Measurements from ENCODE around the gene CAPN2.

The CAPN2 gene

DNA sequence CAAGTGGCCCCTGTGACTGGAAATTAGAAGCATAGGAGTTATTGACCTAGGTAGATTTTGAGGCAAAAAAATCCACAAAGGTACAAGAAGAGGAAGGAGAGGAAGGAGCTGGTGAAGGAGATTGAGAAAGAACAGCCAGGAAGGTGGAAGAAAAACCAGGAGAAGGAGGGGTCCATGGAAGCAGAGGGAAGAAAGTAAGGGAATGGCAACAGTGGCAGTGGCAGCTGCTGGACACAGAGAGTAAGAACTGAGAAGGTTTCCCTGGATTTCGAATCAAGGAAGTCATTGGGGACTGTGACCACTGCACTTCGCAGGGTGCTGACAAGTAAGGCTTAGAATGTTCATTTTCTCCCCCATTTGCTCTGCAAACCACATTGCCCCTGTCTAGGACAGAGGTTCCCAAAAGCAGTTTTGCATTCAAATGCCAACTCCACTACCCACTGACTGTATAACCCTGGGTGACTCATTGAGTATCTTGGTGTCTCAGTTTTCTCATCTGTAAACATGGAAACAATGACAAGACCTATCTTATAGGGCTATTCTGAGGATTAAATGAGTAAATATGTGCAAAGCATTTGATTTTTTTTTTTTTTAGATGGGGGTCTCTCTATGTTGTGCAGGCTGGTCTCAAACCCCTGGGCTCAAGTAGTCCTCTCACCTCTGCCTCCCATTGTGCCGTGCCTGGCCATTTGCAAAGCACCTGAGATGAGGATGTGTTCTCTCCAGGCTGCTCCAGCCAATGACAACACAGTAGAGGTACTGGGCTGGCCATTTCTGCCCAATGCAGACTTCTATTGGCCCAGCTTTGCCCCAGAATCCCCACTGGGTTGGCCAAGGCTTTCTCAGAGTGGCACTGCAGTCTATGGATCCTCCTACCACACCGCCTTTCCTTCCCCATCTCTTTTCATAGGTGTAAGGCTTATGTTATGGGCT is 9.3 kb upstream of the CAPN2 start:
- DNase-seq, result no peak

DNA sequence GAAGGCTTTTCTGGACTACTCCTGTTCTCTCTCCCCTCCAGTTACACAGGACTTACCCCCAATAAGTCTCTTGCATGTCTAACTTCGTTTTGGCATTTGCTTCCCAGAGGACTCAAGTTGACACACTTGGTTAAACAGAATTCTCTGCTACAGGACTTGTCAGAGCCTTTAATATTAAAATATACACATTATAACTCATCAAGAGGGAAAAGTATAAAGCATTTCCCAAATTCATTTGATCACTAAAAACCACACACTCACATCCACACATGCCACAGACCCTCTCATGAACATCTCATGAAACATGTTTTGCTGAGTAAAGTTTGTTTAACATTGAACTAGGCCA is 8.7 kb upstream of the CAPN2 start:
- no peak for DNase-seq

DNA sequence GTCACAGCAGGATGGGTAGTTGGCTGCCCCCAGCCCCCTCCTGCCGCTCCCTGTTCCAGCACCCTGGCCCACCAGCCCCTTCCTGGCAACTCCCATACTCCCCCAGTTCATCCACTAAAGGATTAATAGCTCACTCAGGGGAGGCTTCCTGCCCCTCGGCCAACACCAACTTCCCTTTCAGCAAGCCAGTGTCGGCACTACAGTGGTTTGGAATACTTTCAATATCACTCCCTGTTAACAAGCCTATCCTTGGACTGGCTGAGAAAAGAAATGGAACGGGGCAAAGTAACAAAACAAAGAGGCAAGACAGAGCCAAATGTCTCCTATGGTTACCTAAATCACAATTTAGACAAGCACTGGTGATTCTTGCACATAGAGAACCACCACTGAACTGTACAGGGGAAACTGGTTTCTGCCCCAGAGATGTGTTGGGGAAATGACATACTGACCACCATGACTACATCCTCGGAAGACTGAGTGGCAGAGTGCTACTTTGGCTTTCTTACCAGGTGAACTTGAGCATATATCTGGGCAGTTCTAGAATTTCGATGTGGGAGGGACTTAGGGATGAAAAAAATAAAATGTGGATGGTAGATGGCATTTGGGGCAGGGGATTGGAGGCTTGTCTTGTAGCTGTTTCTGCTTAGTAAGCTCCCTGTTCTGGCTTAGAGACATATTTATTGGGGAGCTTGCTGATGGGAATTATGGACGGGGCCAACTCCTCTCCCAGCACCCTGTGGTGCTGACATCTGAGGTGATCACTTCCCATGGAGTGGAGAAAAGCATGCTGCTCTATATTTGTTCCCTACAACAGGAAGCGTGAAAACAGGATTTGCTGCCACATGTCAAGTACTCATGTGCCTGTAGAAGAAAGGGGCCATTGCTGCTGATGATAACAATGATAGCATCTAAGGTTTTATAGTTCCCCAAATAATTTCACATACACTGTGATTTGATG is 7.1 kb upstream of the CAPN2 start:
- no peak for DNase-seq

DNA sequence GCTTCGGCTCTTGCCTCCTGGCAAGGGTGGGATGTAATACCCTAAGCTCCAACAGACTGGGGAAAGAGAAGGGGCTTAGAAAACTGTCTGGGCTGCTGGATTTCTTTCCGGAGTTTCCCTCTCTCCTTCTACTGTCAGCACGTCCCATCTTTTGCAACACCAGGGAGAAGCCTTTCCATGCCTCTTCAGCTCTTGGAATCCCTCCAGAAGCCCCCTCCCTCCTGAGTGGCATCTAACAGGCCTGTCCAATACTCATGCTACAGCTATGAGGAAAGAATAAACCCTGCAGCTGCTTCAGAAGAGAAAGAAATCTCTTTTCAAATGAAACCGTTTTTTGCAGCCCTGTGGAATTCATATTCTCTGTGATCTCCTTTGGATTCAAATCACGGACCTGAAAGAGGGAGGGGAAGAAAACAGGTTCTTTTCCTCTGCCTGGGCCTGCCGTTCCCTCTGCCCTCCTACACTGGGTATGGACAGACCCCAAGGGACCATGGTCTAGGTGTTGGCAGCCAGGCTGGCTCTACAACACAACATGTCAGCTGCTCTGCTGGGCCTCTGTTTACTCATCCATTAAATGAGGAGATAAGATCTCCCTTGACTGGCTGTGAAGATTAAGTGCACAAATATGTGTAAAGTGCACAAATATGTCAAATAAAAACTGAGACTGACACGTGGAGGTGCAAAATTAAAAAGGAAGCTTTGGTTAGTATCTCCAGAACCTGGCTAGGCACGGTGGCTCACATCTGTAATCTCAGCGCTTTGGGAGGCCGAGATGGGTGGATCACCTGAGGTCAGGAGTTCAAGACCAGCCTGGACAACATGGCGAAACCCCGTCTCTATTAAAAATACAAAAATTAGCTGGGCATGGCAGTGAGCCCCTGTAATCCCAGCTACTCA is 6.0 kb upstream of the CAPN2 start:
- DNase-seq, result no peak

DNA sequence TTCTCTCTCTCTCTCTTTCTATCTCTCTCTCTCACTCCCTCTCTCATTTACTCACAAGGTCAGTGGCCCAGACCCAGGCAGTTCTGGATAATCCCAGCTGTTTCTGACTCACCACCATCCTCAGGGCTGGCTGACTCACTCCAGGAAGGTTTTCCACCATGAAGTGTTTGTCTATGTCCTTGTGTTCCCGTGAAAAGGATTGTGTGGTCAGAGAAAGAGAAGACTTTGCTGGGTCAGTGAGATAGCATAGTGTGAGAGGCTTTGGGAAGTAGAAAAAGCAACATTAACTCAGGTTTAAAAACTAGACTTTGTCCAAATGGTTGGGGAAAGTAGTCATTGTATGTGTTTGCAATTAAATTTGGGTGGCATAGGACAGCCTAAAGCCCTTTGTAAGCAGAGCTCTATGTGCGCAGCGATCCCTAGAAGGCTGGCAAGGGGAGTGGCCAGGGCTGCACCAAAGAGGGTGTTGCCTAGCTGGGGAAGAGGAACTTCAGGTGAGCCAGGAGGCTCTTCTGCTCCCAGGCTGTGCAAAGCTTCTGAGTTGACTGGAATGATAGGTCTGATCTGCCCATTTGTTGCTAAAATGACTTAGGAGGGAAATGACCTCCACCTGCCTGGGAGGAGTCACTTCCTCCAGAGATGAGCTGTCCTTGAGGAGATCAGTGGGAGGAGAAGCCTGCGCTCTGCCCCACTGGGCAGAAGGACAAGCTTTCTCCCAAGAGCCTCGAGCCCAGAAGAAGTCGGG is 4.9 kb upstream of the CAPN2 start:
- DNase-seq, result no peak

DNA sequence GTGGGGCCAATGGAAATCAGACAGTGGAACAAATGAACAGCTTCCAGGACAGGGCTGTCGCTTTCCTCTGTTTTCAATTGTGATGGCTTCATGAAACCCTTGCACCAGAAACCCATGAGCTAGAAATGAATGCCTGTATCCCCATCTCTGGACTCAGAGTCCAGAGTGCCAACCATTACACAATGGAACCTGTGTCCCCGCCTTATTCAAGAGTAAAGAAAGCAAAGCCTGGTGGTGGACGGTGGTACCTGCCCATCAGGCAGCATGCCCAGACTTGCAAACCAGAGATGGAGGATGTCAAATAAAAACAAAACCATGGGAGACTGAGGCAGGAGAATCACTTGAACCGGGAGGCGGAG is 4.4 kb upstream of the CAPN2 start:
- no peak for DNase-seq

DNA sequence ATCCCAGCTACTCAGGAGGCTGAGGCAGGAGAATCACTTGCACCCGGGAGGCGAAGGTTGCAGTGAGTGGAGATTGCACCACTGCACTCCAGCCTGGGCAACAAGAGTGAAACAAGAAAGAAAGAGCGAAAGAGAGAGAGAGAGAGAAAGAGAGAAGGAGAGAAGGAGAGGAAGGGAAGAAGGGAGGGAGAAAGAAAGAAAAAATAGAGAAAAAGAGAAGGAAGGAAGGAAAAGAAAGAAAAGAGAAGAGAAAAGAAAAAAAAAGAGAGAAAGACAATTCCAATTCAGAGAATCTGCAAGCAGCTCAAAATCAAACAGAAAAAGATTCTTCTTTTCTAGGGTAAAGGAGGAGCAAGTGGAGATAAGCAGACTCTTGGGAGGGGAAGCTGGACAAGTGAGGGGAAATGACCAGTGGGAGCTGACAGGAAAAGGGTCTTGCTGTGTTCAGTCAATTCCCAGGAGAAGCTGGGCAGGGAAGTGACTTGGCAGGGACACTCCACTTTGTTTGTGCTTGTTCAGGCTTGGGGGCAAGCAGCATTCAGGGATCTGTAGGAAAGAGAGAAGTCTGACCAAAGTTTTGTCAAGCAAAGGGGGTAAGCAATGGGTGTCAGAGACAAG is 3.6 kb upstream of the CAPN2 start:
- no peak for DNase-seq

DNA sequence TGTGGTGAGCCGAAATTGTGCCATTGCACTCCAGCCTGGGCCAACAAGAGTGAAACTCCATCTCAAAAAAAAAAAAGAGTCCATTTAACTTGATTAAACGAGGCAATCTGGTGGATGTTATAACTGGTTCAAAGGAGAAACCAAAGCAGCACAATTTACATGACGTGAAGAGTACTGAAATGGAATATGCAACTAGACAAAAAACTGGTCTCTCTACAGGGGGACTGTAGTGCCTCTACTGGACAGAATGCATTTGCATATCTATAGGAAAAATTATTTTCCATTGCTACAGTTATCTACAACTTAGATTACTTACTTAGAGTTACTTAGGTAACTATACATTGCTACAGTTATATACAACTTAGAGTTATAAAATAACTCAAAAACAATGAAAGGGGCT is 2.7 kb upstream of the CAPN2 start:
- no peak for DNase-seq

DNA sequence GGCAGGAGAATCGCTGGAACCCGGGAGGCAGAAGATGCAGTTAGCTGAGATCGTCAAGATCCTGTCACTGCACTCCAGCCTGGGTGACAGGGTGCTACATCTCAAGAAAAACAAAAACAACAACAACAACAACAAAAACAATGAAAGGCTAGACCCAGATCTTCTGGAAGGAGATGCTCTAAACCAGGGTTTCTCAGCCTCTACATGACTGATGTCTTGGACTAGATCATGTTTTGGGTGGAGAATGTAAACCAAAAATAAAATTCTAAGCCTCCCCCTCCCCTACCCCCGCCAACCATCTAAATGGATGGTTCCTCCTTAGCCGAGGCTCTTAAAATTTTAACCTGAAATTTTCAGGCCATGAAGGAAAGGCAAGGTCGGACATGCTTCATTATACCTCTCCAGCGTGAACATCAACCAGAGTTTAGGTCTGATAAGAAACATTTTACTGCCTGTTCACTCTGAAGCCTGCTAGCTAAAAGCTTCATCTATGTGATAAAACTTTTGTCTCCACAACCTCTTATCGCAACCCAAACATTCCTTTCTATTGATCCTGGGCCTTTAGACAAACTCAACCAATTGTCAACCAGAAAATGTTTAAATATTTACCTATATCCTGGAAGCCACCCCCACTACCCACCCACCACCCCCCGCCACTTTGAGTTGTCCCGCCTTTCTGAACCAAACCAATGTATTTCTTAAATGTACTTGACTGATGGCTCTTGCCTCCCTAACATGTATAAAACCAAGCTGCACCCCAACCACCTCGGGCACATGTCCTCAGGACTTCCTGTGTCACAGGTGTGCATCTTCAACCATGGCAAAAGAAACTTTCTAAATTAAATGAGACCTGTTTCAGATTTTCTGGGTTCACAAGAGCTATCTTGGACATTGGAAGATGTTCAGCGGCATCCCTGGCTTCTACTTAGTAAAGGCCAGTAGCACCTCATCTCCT is 1.9 kb upstream of the CAPN2 start:
- no peak for DNase-seq

DNA sequence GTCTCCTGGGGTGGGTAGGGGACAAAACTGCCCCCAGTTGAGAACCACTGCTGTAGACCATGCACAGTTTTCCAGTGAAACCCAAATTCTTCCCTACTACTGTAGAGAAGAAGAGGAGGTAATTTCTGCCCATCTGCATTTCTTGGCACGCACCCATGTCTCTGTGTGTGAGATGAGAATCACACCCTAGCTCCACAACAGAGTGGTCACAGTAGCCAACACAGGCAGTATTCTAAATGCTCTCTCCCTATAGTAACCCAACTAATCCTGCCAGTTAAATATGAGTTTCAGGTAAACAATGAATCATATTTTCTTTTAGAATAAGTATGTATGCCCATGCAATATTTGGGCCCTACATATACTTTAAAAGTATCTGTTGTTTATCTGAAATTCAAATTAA is 1.2 kb upstream of the CAPN2 start:
- DNase-seq, result no peak

DNA sequence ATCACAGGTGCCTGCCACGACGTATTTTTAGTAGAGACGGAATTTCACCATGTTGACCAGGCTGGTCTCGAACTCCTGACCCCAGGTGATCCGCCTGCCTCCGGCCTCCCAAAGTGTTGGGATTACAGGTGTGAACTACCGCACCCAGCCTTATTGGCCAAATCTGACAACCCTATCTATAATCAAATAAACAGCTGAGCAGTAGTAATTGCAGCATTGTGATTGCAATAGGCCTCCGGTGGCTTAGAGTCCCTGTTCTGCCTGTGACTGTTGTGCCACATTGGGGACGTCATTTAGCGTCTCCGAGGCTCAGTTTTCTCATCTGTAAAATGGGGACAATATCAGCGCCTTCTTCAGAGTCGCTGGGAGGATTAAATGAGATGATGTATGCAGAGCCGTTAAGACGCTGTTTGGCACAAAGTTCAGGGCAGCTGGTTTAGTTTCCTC is 569 bp upstream of the CAPN2 start:
- no peak for DNase-seq

DNA sequence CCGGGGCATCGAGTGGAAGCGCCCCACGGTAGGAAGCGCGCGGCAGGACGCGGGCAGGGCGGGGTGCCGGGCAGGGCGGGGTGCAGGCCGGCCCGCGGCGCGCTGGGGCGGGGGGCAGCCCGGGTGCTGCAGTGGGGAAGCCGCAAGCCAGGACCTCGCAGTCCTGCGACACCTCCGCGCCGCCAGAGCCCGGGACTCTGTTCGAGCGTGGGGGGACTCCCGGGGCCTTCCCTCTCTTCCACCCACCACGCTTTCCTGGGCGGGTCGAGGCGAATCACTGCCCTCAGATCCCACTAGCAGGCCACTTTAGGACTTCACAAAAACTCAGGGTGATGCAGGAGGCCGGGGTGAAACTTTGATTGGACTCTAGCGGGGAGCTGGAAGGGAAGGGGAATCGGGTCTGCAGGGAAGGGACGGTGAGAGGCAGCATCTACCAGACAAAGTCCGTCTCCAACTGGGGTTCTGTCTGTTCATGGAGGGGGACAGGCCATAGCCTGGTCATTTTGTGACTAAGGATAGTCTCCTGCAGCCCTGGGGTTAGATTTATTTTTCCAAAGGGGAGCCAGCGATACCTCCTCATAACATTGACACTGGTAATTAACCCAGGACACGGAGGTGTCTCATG is 623 bp downstream of the CAPN2 start:
- peak; percentile 58 for DNase-seq

DNA sequence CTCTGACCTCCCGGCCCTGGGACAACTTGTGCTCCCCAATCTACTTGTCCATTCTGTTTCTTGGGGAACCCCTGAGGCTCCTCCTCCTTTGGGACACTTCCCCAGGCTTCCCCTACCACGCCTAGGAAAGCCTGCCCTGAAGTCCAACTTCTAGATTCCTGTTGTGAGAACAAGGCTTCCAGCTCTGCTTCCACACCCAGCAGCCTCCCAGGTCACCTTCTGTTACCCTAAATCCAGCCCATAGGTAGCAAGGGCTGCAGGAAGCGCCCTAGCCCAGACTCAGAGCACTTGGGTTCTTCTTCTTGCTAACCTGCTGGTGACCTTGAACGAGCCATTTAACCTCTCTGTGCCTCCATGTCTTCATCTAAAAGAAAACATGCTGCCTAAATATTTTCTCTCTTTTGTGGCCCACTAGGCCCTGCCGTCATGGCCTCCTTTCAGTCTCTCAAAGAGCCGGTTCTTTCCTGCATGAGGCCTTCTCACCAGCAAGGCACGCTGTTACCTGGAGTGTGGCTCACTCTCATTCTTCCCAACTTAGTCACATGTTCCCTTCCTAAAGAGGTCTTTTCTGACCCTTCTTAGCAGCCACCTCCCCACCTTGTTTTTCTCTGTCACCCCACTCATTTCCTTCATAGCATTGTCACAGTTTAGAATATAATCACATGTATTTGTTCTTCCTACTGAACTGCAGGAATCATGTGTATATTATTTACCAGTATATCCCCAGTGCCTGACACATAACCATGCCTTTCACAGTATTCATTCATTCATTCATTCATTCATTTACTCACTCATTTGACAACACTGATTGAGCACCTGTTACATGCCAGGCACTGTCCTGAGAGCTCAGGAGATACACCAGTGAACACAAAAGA is 1.4 kb downstream of the CAPN2 start:
- no peak for DNase-seq

DNA sequence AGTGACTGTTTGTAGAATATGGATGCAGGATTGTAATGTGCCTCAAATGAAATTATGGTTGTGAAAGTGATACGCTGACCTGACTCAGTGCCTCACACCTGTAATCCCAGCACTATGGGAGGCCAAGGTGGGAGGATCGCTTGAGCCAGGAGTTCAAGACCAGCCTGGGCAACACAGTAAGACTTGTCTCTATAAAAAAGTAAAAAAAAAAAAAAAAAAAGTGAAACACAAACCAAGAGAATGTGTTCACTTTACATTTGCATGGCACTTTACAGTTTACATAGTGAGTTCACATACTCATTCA is 2.0 kb downstream of the CAPN2 start:
- no peak for DNase-seq

DNA sequence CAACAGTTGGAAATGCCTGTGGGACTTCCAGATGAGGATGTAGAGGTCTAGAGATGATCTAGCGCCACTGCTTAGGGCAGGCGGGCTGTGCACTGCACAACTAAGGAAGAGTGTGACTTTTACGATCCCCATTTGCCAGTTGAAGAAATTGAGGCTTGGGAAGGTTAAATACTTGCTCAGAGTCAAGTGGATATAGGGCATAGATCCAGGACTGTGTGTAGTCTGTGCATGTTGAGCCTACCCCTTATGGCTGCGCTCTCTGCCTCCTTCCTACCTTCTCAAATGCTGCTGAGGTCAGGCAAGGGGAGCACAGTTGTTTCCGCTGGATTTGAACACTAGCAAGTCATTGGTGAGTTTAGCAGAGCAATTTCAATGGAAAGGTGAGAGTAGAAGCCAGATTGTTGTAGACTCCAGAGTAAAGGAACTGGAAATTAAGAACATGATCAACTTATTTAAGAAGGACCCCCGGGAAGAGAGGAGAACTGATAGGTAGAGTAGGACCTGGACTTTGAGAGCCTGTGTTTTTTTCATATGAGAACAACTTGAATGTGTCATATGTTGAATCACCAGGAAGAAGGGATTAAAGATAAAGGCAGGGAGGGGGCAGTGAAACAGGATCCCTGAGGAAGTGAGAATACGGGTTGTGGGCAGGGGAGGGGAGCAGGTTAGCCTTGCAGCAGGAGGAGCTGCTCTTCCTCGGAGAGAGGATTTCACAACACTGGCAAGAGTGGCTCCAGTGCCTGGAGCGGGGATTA is 2.7 kb downstream of the CAPN2 start:
- DNase-seq, result no peak

DNA sequence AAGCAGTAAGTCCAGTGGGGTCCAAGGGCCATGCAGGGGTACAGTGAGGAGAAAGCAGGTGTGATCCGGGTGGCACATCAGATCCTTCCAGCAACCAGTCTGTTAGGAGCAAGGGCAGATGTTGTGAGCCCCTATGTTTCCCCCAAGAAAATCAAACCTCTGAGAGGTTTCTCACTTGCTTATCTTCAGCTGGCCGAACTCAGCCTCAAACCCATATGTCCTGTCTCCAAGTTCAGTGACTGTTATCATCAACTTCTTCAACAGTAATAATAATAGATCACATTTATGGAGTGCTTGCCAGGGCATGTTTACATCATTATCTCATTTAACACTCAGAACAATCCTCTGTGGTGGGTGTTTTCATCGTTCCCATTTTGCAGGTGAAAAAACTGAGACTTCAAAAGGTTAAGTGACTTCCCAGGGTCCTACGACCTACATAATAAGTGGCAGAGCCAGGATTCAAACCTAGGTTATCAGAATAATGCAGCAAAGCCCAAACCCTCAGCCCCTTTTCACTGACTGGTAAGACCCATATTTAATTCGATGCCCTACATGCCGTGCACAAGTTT is 3.3 kb downstream of the CAPN2 start:
- DNase-seq, result no peak

DNA sequence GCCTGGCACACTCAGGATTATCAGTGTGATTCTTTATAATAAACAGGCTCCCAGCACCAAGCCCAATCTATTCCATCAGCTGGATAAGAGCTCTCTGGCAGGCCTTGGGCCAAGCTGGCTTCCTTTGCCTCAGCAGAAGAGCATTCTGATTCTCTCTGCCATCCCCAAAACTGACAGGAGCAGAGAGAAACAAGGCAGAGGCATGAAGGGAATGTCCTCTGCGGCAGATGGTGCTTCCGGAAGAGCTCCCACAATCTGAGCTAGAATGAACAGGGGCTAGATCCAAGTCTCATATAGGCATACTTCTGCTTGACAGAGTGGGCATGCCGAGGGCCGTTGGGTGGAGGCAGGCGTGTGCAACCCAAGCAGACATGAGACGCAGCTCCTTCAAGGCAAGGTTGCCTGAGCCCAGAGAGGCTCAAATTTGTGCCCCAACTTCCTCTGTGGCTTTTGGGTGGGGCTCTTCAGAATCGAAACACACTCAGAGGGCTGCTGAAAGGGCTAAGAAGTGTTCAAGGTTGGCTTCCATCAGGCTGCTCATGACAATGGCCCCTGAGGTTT is 4.0 kb downstream of the CAPN2 start:
- DNase-seq, result peak; percentile 52

DNA sequence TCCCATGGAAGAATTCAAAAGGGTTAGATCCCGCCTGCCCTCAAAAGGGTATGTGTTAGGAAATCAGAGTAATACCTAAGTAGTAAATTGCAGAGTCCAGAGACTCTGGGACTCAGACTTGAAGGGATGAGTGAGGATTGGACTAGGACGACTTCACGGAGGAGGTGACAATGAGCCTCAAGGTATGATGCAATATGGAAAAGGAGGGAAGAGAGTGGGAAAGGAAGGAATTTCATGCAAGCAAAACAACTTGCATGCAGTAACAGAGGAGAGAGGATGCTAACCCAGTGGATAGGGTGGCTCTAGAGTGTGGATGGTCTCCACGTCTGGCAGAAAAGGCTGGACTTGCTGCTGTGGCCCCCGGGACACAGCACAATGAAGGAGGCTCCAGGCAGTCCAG is 4.8 kb downstream of the CAPN2 start:
- no peak for DNase-seq

Data from activated naive CD4-positive, alpha-beta T cell treated with Interleukin-2 at 50 U/mL for 16 hours (primary cell).